ENCODE data around the gene TASP1. TPM values are rescaled to one million over a fixed set of nuclear protein-coding genes. Genes with fewer than 3 reads are reported as not detected.

The TASP1 gene
- total RNA-seq, 1 experiment from 2014 or later: 9.5 TPM

DNA sequence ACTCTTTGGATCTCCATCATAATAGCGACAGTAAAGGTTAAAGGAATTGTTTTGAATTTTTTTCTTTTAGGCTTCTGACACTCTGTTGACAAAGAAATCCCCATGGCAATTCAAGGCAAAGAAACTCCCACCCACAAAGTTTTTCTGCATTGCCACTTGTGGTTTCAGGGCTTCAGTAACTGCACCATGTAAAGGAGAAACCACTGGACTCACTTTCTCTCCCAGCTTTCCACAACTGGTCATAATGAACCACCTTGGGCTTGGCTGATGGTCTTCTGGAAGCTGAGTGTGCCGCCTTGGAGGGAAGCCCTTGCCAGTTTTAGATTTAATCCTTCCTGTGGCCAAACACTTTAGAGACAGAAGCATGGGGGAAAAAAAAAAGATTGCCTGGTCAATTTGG, 254.6 kb downstream of the TASP1 start:
- no peak overlapping the region for H3K4me3 Mint-ChIP-seq
- DNase-seq: no peak
- Histone ChIP-seq H4K20me1 (ENCODE audit: control insufficient read depth, insufficient read depth, insufficient read length) (no peaks in the 10 kb centered on the region), H3K4me1 (ENCODE audit: insufficient read depth, low read length) (no peaks in the 10 kb centered on the region), H3K23ac (ENCODE audit: insufficient read length, low read depth, low read length) (no peak overlapping the region), H3K79me1 (ENCODE audit: insufficient read depth, low read depth, low read length, poor library complexity, severe bottlenecking) (no peaks in the 10 kb centered on the region), H3T11ph (ENCODE audit: low read length) (no peak overlapping the region), H2BK20ac (ENCODE audit: low read depth, low read length, poor library complexity, severe bottlenecking) (no peak overlapping the region), H3K14ac (ENCODE audit: insufficient read depth, low read length) (no peak overlapping the region), H3K27me3 (ENCODE audit: insufficient read depth, low read length) (no peaks in the 10 kb centered on the region), H4K5ac (ENCODE audit: insufficient read length, low read depth, low read length) (no peak overlapping the region), H3K56ac (ENCODE audit: insufficient read length, low read depth, low read length) (no peak overlapping the region), H2AFZ (ENCODE audit: low read length) (no peak overlapping the region), H3K9ac (ENCODE audit: extremely low read depth, insufficient read length, low read length) (no peak overlapping the region), H2BK12ac (ENCODE audit: insufficient read length, low read depth, low read length) (no peak overlapping the region), H3K27ac (ENCODE audit: insufficient read length, low read depth, low read length) (no peak overlapping the region), H3K4ac (ENCODE audit: low read depth, low read length) (no peak overlapping the region), H3K79me2 (ENCODE audit: insufficient read depth, low read length) (no peaks in the 10 kb centered on the region), H2BK15ac (ENCODE audit: low read depth, low read length) (no peak overlapping the region), H4K91ac (ENCODE audit: insufficient read length, low read depth, low read length) (no peak overlapping the region), H3K23me2 (ENCODE audit: insufficient read length, low read depth, low read length, poor library complexity, severe bottlenecking) (no peaks in the 10 kb centered on the region), H3K18ac (ENCODE audit: insufficient read length, low read depth, low read length) (no peak overlapping the region), H3K9me3 (ENCODE audit: control insufficient read depth, low read depth, low read length) (no peaks in the 10 kb centered on the region), H2BK120ac (ENCODE audit: low read depth, low read length, poor library complexity, severe bottlenecking) (no peak overlapping the region), H4K8ac (replicated peaks; ENCODE audit: insufficient read length, low read depth, low read length) (no peak overlapping the region), H2AK5ac (ENCODE audit: insufficient read length, low read length) (no peak overlapping the region), H3K4me2 (ENCODE audit: insufficient read depth, insufficient read length, low read length) (no peak overlapping the region), H2BK5ac (ENCODE audit: insufficient read length, low read length) (no peak overlapping the region)
- TF ChIP-seq, protein P1, sequence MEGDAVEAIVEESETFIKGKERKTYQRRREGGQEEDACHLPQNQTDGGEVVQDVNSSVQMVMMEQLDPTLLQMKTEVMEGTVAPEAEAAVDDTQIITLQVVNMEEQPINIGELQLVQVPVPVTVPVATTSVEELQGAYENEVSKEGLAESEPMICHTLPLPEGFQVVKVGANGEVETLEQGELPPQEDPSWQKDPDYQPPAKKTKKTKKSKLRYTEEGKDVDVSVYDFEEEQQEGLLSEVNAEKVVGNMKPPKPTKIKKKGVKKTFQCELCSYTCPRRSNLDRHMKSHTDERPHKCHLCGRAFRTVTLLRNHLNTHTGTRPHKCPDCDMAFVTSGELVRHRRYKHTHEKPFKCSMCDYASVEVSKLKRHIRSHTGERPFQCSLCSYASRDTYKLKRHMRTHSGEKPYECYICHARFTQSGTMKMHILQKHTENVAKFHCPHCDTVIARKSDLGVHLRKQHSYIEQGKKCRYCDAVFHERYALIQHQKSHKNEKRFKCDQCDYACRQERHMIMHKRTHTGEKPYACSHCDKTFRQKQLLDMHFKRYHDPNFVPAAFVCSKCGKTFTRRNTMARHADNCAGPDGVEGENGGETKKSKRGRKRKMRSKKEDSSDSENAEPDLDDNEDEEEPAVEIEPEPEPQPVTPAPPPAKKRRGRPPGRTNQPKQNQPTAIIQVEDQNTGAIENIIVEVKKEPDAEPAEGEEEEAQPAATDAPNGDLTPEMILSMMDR (conservative IDR thresholded peaks at IDR 0.05): no peak
- WGBS (ENCODE audit: extremely low coverage, insufficient read length, low lambda C conversion rate): no CpG with 5 or more reads among the region's 2 CpGs
- H3K4me1 Mint-ChIP-seq: peaks cover 3 to 19% of the 10 kb centered on the region in 2 experiments; a peak in 2 of 4 replicates
- peaks cover 26 to 45% (median 36%) of the 10 kb centered on the region in 3 experiments for H3K36me3 Mint-ChIP-seq (ENCODE audit: insufficient read depth in 1 of 3, low read depth in 3 of 3)
- peaks cover 18 to 22% of the 10 kb centered on the region in 2 experiments for H3K9me3 Mint-ChIP-seq
- no peaks in the 10 kb centered on the region for H3K27me3 Mint-ChIP-seq (ENCODE audit: low read depth)
- H3K27ac Mint-ChIP-seq: peak overlapping the region in 1 of 3 experiments; percentile 12; a peak in 1 of 7 replicates

Data from H9 (cell line).